Germinal center (tissue), 1 donor: ENCODE results near the gene ENTHD1.

ENCODE experiments used
- DNase-seq: peaks from one replicate; pipeline ENCODE4 v3.0.0; 2012; ENCODE audit warnings: mixed read lengths, low spot score

The ENTHD1 gene

DNA sequence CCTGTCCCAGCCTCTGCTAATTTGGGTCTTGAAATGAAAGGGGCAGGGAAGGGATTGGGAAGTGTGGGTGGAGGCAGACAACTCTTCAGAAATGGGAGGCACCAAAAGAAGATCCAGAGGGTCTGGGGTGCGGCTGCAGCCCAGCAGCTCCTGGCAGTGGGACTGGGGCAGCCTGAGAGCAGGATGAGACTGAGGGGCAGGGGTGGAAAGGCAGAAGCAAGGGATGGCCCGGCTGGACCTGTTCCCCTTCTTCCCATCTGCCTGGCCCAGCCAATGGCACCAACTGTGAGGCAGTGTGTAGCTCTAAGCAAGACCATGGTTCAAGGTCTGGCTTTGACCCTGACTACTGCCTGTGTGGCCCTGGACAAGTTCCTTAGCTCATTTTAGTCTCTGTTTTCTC is 160.4 kb downstream of the ENTHD1 start:
- no peak for DNase-seq

- DNase-seq, result no peak
Observed at GRCh38 chr22:39732625-39733024, 160.9 kb downstream of the ENTHD1 start.

GRCh38 chr22:39731881-39732555 is 161.5 kb downstream of the ENTHD1 start:
- DNase-seq, result no peak

- no peak for DNase-seq
Observed at GRCh38 chr22:39731481-39731880, 162.1 kb downstream of the ENTHD1 start.

DNA sequence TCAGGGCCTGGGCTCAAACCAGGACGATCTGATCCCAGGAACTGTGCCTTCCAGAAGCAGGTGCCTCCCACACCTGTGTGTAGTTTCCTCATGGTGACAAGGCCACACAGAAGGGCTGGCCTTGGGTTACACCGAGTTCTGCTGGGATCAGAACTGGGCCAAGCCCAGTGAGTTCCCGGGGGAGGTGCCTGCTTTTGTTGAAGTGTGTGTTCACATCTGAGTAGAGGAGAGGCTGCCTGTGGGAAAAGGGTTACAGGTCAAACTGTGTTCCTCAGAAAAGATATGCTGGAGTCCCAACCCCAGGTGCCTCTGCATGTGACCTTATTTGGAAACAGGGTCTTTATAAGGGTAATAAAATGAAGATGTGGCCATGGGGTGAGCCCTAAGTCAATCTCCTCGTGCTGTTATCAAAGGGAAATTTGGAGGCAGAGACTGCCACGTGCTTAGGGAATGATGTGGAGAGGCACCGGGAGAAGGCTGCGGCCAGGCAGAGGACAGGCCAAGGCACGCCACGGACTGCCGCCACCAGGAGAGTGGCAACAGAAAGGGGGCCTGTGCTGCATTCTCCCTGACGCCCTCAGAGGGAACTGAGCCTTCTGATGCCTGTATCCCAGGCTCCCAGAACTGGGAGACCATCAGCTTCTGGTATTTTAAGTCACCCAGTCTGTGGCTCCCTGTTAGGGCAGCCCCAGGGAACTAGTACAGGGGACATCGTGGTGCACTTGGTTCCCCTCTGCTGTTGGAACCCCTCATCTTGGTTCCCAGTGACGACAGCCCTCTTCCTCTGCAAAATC is 164.2 kb downstream of the ENTHD1 start:
- DNase-seq, result no peak

- no peak for DNase-seq
Observed at GRCh38 chr22:39728236-39728860, 165.2 kb downstream of the ENTHD1 start.

DNA sequence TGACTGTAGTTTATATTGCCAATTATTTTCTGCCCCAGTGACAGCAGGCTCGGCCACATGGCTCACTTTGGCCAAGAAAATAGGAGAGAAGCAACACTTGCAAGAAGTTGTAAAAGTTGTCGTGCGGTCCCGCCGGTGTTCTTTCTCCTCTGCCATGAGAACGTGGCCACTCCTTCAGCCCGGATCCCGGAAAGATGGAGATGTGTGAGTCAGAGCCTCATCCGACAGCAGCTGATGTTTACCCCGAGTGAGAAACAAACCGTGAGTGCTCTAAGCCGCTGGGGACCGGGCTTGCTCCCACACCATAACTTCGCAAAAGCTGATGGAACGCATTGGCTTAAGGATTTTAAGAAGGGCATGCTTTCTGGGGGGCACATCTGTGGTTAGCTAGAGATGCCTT is 166.0 kb downstream of the ENTHD1 start:
- no peak for DNase-seq

DNA sequence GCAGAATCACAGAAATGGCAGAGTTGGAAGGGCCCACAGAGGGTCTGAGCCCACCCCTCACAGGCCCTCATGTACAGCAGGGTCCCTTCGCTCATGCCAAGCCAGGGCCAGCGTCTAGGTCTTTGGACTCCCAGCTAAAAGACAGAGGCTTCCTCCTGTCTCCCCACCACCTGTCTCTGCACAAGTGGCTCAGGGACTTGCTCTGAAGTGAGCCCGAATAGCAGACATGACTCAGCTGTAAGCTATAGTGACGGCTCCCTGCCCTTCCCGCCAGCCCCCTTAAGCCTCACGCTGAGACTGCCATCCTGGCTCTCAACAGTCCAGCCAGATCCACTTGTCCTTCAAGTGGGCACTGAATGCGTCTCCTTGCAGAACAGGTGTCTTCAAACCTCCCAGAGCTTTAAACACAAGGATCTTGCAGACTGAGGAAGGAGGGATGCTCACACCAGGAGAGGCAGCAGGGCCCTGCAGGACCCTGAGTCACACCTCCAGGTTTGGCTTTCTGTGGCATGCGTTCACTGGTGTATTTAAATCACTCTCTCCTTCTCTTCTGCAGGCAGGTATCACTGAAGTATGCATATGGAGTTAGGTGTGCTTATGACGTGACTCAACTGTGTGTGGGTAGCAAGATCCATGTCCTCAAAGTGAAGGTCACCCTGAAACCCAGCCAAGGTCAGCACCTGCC is 168.1 kb downstream of the ENTHD1 start:
- no peak for DNase-seq

- no peak for DNase-seq
Observed at GRCh38 chr22:39724857-39725256, 168.7 kb downstream of the ENTHD1 start.

DNA sequence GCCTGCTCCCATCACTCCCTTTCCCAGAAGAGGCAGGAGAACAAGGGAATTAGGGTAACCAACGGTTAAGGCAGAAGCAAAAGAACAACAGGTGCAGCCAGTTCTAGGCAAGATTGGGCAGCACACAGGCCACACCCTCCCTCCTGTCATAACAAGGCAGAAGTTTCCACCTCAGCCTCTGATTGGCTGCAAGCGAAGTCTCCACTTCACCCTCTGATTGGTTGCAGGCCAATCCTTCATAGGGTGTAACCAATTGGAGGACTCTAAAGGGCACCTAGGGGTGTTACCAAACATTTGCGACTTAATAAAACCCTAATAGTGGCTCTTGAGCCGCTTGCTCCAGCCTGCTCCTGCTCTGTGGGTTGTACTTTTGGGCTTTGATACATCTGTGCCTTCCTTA is 169.2 kb downstream of the ENTHD1 start:
- DNase-seq, result no peak

DNA sequence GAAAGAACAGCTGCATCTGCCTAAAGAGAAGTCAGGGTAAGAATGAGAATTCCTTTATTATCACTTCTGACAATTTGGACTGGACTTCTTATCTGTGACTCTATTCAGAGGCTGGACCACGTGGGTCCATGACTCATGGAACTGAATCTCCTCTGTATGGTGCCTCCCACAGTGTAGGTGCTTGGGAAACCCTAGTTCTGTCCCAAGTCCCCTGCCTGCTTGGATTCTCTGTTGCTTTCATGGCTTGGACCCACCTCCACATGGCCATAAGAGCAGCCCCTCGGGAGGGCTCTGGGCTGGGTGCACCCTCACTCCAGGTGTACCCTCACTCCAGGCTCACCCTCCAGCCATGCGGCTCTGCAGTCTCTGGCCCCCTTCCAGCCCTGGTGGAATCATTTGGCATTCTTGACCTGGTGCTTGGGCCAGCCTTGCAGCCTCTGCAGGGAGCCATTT is 169.6 kb downstream of the ENTHD1 start:
- DNase-seq, result no peak

DNA sequence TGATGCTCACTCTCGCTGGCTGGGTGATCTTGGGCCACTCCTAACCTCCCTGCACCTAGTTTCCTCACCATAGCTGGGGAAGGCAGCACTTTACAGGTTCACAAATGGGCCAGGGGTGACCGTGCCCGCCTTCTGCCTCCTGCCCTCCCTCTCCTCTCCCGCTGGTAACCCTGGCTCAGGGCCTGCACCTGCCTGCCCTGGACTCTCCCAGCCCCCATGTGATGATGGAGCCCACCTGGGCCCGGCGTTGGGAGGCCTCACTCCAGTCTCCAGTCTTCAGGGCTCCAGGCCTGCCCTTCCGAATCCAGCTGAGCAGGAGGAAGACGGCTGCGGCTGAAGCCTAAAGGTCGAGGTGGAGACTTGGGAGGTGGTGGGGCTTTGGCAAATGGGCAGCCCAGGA is 170.1 kb downstream of the ENTHD1 start:
- DNase-seq, result no peak

GRCh38 chr22:39722501-39722900 is 171.1 kb downstream of the ENTHD1 start:
- no peak for DNase-seq

- DNase-seq, result no peak
Observed at GRCh38 chr22:39722032-39722325, 171.6 kb downstream of the ENTHD1 start.

DNA sequence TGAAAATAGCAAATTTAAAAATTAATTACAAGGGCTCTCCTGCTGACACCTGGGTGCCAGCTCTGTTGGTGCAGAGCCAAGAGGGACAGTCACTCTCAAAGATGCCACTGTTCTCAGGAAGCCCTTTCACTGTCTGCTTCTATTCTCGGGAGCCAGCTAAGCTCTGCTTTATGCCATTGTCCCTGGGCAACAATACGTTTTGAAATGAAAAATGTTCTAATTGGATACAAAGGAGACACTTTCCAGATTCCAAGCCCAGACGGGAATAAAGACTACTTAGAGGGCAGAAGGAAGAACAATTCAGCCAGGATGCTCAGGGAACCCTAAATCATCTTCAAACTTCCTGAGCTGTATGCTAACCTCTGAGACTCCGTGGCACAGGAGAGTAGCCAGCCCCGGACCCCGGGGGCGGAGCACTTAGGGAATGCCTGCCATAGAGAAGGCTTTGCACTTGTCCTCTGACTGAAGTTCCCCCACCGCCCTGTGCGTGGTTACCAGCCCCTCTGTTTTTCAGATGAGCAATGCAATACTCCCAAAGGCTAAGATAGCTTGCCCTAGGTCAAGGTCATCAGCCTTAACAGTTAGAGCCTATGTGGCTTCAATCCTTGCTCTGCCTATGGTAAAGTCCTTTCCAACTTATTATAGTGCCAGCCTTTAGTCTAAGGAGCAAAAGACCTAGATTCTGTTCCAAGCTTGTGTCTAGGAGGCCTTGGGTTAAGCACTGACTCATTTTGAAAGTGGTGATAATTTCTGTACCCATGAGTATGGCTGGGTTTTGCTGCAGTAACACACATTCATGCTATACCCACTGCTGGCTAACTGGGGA is 172.1 kb downstream of the ENTHD1 start:
- no peak for DNase-seq

DNA sequence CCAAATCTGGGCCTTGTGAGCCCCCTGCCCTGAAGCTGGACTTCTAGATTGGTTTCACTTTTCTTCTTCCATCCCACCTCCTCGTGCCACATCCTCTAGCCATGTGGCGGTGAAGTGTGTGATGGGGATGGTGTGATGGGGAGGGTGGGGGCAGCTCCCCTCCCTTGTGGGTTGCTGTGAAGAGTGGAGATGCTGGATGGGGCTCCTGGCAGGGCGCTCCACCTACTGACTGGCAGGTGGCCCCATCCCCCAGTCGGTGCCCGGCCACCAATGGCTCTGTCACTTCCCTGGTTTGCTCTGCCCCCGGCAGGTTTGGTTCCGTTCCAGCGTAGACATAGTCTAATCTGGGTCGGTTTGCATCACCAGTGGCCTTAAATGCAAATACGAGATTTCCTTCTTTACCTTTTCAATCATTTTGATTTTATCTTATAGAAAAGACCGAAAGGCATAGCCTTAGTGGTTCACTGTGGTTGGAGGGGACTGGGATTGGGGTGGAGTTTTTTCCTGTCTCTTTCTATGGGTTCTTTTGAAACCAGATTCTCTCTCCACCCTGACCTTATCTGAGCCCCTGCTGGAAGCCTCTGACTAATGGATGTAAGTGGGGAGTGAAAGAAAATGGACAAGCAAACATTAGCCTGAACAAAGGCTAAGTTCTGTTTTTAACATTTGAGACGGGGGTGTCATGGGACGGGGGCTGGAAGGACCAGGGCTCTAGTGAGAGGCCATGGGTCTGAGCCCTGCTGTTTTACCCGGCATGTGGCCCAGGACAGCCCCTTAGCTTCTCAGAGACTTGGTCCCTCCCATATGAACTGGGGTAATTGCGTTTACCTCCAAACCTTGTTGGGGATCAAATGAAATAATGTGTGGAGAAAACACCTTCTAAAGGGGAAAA is 173.8 kb downstream of the ENTHD1 start:
- DNase-seq, result no peak

DNA sequence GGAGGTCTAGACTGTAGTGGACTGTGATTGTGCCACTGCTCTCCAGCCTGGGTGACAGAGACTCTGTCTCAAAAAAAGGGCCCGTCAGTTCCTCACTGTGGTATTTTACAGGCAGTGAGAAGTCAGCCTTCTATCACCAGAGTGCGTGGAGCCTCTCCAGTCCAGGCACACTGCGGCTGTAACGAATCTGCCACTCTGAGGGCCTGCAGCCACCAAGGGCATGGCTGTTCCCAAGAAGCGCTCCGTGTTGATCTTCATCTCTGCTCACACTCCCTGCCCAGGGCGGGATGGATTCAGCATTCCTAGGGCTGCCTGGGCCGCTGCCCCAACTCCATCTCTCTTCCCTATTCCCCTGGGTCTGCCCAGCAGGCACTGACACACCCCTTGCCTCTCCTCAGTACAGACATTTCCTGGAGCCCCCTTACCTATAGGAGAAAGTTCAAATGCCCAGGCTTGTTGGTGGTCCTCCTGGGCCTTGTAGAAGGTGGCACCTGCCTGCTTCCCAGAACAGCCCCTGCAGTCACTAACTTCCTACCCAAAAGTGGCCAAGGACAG is 174.6 kb downstream of the ENTHD1 start:
- DNase-seq, result no peak

- DNase-seq, result no peak
Observed at GRCh38 chr22:39718206-39718605, 175.4 kb downstream of the ENTHD1 start.

DNA sequence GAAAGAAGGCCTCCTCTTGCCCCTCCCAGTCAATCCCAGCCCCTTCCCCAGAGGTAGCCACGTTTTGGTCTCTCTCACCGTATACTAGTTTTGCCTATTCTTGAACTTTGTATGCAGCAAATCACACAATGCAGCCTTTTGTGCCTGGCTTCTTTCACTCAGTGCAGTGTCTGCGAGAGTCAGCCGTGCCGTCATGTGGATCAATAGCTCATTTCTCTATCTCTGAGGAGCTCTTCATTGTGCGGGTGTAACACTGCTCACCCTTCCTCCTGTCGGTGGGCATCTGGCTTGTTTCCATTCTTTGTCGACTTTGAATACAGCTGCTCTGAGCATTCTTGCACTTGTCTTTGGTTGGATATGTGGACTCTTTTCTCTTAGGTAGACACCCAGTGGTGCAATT is 176.5 kb downstream of the ENTHD1 start:
- no peak for DNase-seq

- DNase-seq, result no peak
Observed at GRCh38 chr22:39716534-39716933, 177.0 kb downstream of the ENTHD1 start.
